H9 (cell line): Measurements from ENCODE around the gene NCK1. TPM values are rescaled to one million over a fixed set of nuclear protein-coding genes. Genes with fewer than 3 reads are reported as not detected.

Experiments
- DNase-seq: peaks from one replicate; pipeline ENCODE4 v3.0.0-alpha.2; 2017
- H2AFZ ChIP-seq: one replicate; pipeline ENCODE4 v1.6.1; 2013; ENCODE audit warnings: mild to moderate bottlenecking, low read length, control low read depth, moderate library complexity
- H2AK5ac ChIP-seq: 2 replicates; pipeline ENCODE4 v1.6.1; 2013; ENCODE audit warnings: low read length, control low read depth, mixed read lengths; ENCODE audit not compliant: insufficient read length
- H2BK120ac ChIP-seq: one replicate; pipeline ENCODE4 v1.6.1; 2013; ENCODE audit warnings: low read depth, mild to moderate bottlenecking, low read length, control low read depth, inconsistent platforms; ENCODE audit not compliant: poor library complexity, severe bottlenecking
- H2BK12ac ChIP-seq: 2 replicates; pipeline ENCODE4 v1.6.1; 2013; ENCODE audit warnings: low read length, control low read depth, mixed read lengths, low read depth; ENCODE audit not compliant: insufficient read length
- H2BK15ac ChIP-seq: 2 replicates; pipeline ENCODE4 v1.6.1; 2013; ENCODE audit warnings: low read depth, low read length, control low read depth
- H2BK20ac ChIP-seq: one replicate; pipeline ENCODE4 v1.6.1; 2013; ENCODE audit warnings: low read depth, mild to moderate bottlenecking, low read length, control low read depth, inconsistent platforms; ENCODE audit not compliant: poor library complexity, severe bottlenecking
- H2BK5ac ChIP-seq: 2 replicates; pipeline ENCODE4 v1.6.1; 2013; ENCODE audit warnings: low read length, control low read depth, mixed read lengths; ENCODE audit not compliant: insufficient read length
- H3K14ac ChIP-seq: 2 replicates; pipeline ENCODE4 v1.6.1; 2013; ENCODE audit warnings: low read length, control low read depth; ENCODE audit not compliant: insufficient read depth
- H3K18ac ChIP-seq: 2 replicates; pipeline ENCODE4 v1.6.1; 2013; ENCODE audit warnings: low read depth, mild to moderate bottlenecking, mixed read lengths, low read length, control low read depth; ENCODE audit not compliant: insufficient read length
- H3K23ac ChIP-seq: 2 replicates; pipeline ENCODE4 v1.6.1; 2013; ENCODE audit warnings: low read length, control low read depth, mixed read lengths, low read depth; ENCODE audit not compliant: insufficient read length
- H3K23me2 ChIP-seq: 2 replicates; pipeline ENCODE4 v1.6.1; 2013; ENCODE audit warnings: low read depth, mild to moderate bottlenecking, mixed read lengths, low read length, control low read depth; ENCODE audit not compliant: insufficient read length, poor library complexity, severe bottlenecking
- H3K27ac ChIP-seq: 2 replicates; pipeline ENCODE4 v1.5.1; 2013; ENCODE audit warnings: low read length, control low read depth, mixed read lengths, low read depth; ENCODE audit not compliant: insufficient read length
- H3K27me3 ChIP-seq: 2 replicates; pipeline ENCODE4 v1.6.1; 2013; ENCODE audit warnings: low read length, control low read depth, inconsistent platforms; ENCODE audit not compliant: insufficient read depth
- H3K4ac ChIP-seq: 2 replicates; pipeline ENCODE4 v1.6.1; 2013; ENCODE audit warnings: low read depth, mild to moderate bottlenecking, control low read depth, inconsistent platforms, low read length, moderate library complexity
- H3K4me1 ChIP-seq: 2 replicates; pipeline ENCODE4 v1.6.1; 2013; ENCODE audit warnings: low read length, control low read depth, inconsistent platforms; ENCODE audit not compliant: insufficient read depth
- H3K4me2 ChIP-seq: 2 replicates; pipeline ENCODE4 v1.6.1; 2013; ENCODE audit warnings: low read length, control low read depth, mixed read lengths; ENCODE audit not compliant: insufficient read length, insufficient read depth
- H3K56ac ChIP-seq: 2 replicates; pipeline ENCODE4 v1.6.1; 2013; ENCODE audit warnings: low read depth, mild to moderate bottlenecking, mixed read lengths, low read length, control low read depth; ENCODE audit not compliant: insufficient read length
- H3K79me1 ChIP-seq: 2 replicates; pipeline ENCODE4 v1.6.1; 2013; ENCODE audit warnings: low read depth, mild to moderate bottlenecking, moderate library complexity, low read length, control low read depth, inconsistent platforms; ENCODE audit not compliant: insufficient read depth, poor library complexity, severe bottlenecking
- H3K79me2 ChIP-seq: 2 replicates; pipeline ENCODE4 v1.6.1; 2013; ENCODE audit warnings: low read length, control low read depth, inconsistent platforms; ENCODE audit not compliant: insufficient read depth
- H3K9ac ChIP-seq: 2 replicates; pipeline ENCODE4 v1.6.1; 2013; ENCODE audit warnings: low read length, control low read depth, mixed read lengths; ENCODE audit not compliant: insufficient read length; ENCODE audit errors: extremely low read depth
- H3K9me3 ChIP-seq: one replicate; pipeline ENCODE4 v1.6.1; 2013; ENCODE audit warnings: low read depth, low read length, inconsistent platforms; ENCODE audit not compliant: control insufficient read depth
- H3T11ph ChIP-seq: one replicate; pipeline ENCODE4 v1.6.1; 2013; ENCODE audit warnings: mild to moderate bottlenecking, low read length, control low read depth, inconsistent platforms
- H4K20me1 ChIP-seq: one replicate; pipeline ENCODE4 v1.6.1; 2013; ENCODE audit not compliant: control insufficient read depth, insufficient read length, insufficient read depth
- H4K5ac ChIP-seq: 2 replicates; pipeline ENCODE4 v1.6.1; 2013; ENCODE audit warnings: low read depth, mild to moderate bottlenecking, mixed read lengths, low read length, control low read depth; ENCODE audit not compliant: insufficient read length
- H4K8ac ChIP-seq: replicated peaks from 2 replicates; pipeline ENCODE4 v1.6.1; 2013; ENCODE audit warnings: low read length, control low read depth, mixed read lengths, low read depth; ENCODE audit not compliant: insufficient read length
- H4K91ac ChIP-seq: 2 replicates; pipeline ENCODE4 v1.6.1; 2013; ENCODE audit warnings: low read depth, mild to moderate bottlenecking, moderate library complexity, mixed read lengths, low read length, control low read depth; ENCODE audit not compliant: insufficient read length
- H3K27ac Mint-ChIP-seq, 3 experiments: 2 replicates in 2 of 3; 3 replicates in 1 of 3; pipeline ENCODE4 v1.8.0; 2020 to 2021; ENCODE audit warnings: mixed read lengths in 3 of 3, mild to moderate bottlenecking in 1 of 3, moderate library complexity in 1 of 3
- H3K27me3 Mint-ChIP-seq: 2 replicates; pipeline ENCODE4 v1.8.0; 2021; ENCODE audit warnings: low read depth, mild to moderate bottlenecking, moderate library complexity, mixed read lengths
- H3K36me3 Mint-ChIP-seq, 3 experiments: 2 replicates in 2 of 3; 3 replicates in 1 of 3; pipeline ENCODE4 v1.8.0; 2020 to 2021; ENCODE audit warnings: low read depth in 3 of 3, mixed read lengths in 3 of 3; ENCODE audit not compliant: insufficient read depth in 1 of 3
- H3K4me1 Mint-ChIP-seq, 2 experiments: 2 replicates each; pipeline ENCODE4 v1.8.0; 2020; ENCODE audit warnings: mixed read lengths in 2 of 2
- H3K4me3 Mint-ChIP-seq, 2 experiments: 2 replicates in 1 of 2; 3 replicates in 1 of 2; pipeline ENCODE4 v1.8.0; 2020 to 2021; ENCODE audit warnings: mild to moderate bottlenecking in 2 of 2, mixed read lengths in 2 of 2, moderate library complexity in 1 of 2
- H3K9me3 Mint-ChIP-seq, 2 experiments: 2 replicates in 1 of 2; 3 replicates in 1 of 2; pipeline ENCODE4 v1.8.0; 2020; ENCODE audit warnings: mild to moderate bottlenecking in 2 of 2, mixed read lengths in 2 of 2, moderate library complexity in 1 of 2
- CTCF ChIP-seq: fragments of 200-600 bp; sonication (generic); conservative IDR thresholded peaks from 3 replicates; pipeline ENCODE4 v1.8.0; 2021; ENCODE audit warnings: antibody characterized with exemption, mild to moderate bottlenecking
- WGBS: extraction: QIAGEN DNeasy Blood & Tissue Kit; methylation state at CpG from one replicate; pipeline ENCODE4 v1.1.7; 2013; ENCODE audit warnings: missing lambda C conversion rate, low lambda C conversion rate, mixed read lengths; ENCODE audit not compliant: insufficient read length; ENCODE audit errors: extremely low coverage; 5-methylcytosine and 5-hydroxymethylcytosine counted together
- total RNA-seq: library from RNA; stranded (reverse); gene quantifications from 2 replicates; pipeline ENCODE4 v1.2.1, GENCODE V29; 2021

The NCK1 gene
- total RNA-seq, 1 experiment from 2014 or later = 26.4 TPM

- no peak overlapping the region for H2BK20ac ChIP-seq
- no peak overlapping the region for H2BK15ac ChIP-seq
- H3K79me2 ChIP-seq = no peaks in the 10 kb centered on the region
- H3K4me2 ChIP-seq = no peak overlapping the region
- peaks cover 0 to 5% of the 10 kb centered on the region in 2 experiments; a peak in 2 of 4 replicates for H3K4me1 Mint-ChIP-seq
- no peak overlapping the region for H3K14ac ChIP-seq
- WGBS = no CpG with 5 or more reads among the region's 4 CpGs
- no peak overlapping the region for H2AFZ ChIP-seq
- no peak overlapping the region for H2BK12ac ChIP-seq
- no peak overlapping the region for H4K8ac ChIP-seq
- H3K27me3 ChIP-seq = no peaks in the 10 kb centered on the region
- H3K27ac Mint-ChIP-seq = peak overlapping the region in 1 of 3 experiments; percentile 36; a peak in 1 of 7 replicates
- no peak overlapping the region for H3K4me3 Mint-ChIP-seq
- no peak overlapping the region for H3K18ac ChIP-seq
- no peak overlapping the region for H2AK5ac ChIP-seq
- H2BK5ac ChIP-seq = no peak overlapping the region
- H3K4me1 ChIP-seq = no peaks in the 10 kb centered on the region
- H4K91ac ChIP-seq = no peak overlapping the region
- no peak overlapping the region for H3K23ac ChIP-seq
- no peak overlapping the region for H3K27ac ChIP-seq
- no peaks in the 10 kb centered on the region for H3K9me3 Mint-ChIP-seq
- H3K56ac ChIP-seq = no peak overlapping the region
- no peaks in the 10 kb centered on the region for H3K27me3 Mint-ChIP-seq
- H3K9ac ChIP-seq = no peak overlapping the region
- no peaks in the 10 kb centered on the region for H3K23me2 ChIP-seq
- no peak for DNase-seq
- H4K20me1 ChIP-seq = no peaks in the 10 kb centered on the region
- no peak overlapping the region for H3T11ph ChIP-seq
- H3K36me3 Mint-ChIP-seq = peaks cover 8 to 12% (median 11%) of the 10 kb centered on the region in 3 experiments; a peak in 6 of 7 replicates
- H3K79me1 ChIP-seq = peaks cover 3% of the 10 kb centered on the region
- TF ChIP-seq CTCF = no peak
- H3K9me3 ChIP-seq = no peaks in the 10 kb centered on the region
- no peak overlapping the region for H2BK120ac ChIP-seq
- H4K5ac ChIP-seq = no peak overlapping the region
- H3K4ac ChIP-seq = no peak overlapping the region
Observed at GRCh38 chr3:136852180-136852579, 9.8 kb upstream of the NCK1 start.
